Cardiac fibroblast (primary cell): ENCODE results near the gene DGKG.
A peak's percentile ranks its signal among the peaks of the same experiment; 100 is the strongest.

Experiments used
- DNase-seq, 2 donors: peaks; one replicate each; pipeline versions ENCODE4 v3.0.0 to v3.0.0-alpha.2; 2010; ENCODE audit warnings: low read depth in 2 of 2
- H3K4me3 ChIP-seq, 2 donors: replicated peaks in 1 of 2; 1 replicate in 1 of 2; 2 replicates in 1 of 2; pipeline ENCODE4 v1.5.1; 2011; ENCODE audit warnings: low read depth in 2 of 2, low read length in 2 of 2, mild to moderate bottlenecking in 2 of 2, moderate library complexity in 1 of 2
- CTCF ChIP-seq: IDR thresholded peaks from one replicate; pipeline ENCODE4 v1.5.1; 2011; ENCODE audit warnings: low read depth, mild to moderate bottlenecking, low read length, inconsistent platforms

Gene DGKG

GRCh38 chr3:186360779-186361178 is 1.3 kb downstream of the DGKG start:
- DNase-seq, result no peak
- TF ChIP-seq CTCF, result no peak
- peak overlapping the region in 1 of 2 donors; percentile 42 for H3K4me3 ChIP-seq

GRCh38 chr3:186359078-186359477 is 3.0 kb downstream of the DGKG start:
- TF ChIP-seq CTCF, result no peak
- peak; percentile 3 to 7 for DNase-seq
- no peak overlapping the region for H3K4me3 ChIP-seq

- TF ChIP-seq CTCF, result no peak
- H3K4me3 ChIP-seq, result no peak overlapping the region
These were observed 5.9 kb downstream of the DGKG start for GRCh38 chr3:186356152-186356551.

GRCh38 chr3:186354100-186354499 is 7.9 kb downstream of the DGKG start:
- DNase-seq, result peak in 1 of 2 donors; percentile 4
- TF ChIP-seq CTCF, result no peak
- H3K4me3 ChIP-seq, result no peak overlapping the region

More at GRCh38 chr3:186356152-186356551, 5.9 kb downstream of the DGKG start:
- DNase-seq, result no peak

GRCh38 chr3:186352369-186352768 is 9.7 kb downstream of the DGKG start:
- no peak for TF ChIP-seq CTCF
- H3K4me3 ChIP-seq, result no peak overlapping the region
- no peak for DNase-seq

- no peak overlapping the region for H3K4me3 ChIP-seq
These were observed 19.8 kb downstream of the DGKG start for GRCh38 chr3:186342197-186342596.

More at GRCh38 chr3:186342197-186342596, 19.8 kb downstream of the DGKG start:
- no peak for DNase-seq
- TF ChIP-seq CTCF, result no peak
